Forelimb muscle (tissue), 1 donor: ENCODE data around the gene CLDN9. TPM values are rescaled to one million over a fixed set of nuclear protein-coding genes. Genes with fewer than 3 reads are reported as not detected.
"Not testable (repeated sequence)": the region's sequence is repeated elsewhere in the genome, so short reads cannot be mapped to it uniquely, and the experiment has no call there.

Experiments used
- DNase-seq: peaks from one replicate; pipeline ENCODE4 v3.0.0-alpha.2; 2013; ENCODE audit warnings: low read depth
- polyA plus RNA-seq: library from polyadenylated mRNA; unstranded; fragments of 120-200 nt; gene quantifications from one replicate; pipeline ENCODE4 v1.2.1, GENCODE V29; 2013; ENCODE audit not compliant: insufficient read length

CLDN9 gene
- polyA plus RNA-seq, 1 donor, result 3.6 TPM

- DNase-seq, result no peak
These were observed 17.8 kb downstream of the CLDN9 start for GRCh38 chr16:3030222-3031212.

DNA sequence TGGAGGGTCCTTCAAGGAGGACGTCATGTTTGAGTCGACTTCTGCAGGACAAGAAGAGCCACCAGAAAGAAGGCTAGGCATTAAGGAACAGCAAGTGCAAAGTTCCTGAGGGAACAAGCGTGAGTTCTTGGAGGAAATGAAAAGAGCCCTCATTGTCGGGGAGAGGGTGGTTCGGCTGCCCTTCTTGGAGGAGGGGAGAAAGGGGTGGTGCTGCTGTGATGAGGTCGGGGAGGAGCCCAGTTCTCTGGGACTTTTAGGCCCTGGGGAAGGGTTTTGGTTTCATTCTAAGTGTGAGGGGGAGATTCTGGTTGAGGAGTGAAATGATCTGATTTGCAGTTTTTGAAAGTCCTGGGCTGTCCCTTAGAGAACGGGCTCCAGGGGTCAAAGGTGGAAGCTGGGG is 19.9 kb downstream of the CLDN9 start:
- no peak for DNase-seq

DNA sequence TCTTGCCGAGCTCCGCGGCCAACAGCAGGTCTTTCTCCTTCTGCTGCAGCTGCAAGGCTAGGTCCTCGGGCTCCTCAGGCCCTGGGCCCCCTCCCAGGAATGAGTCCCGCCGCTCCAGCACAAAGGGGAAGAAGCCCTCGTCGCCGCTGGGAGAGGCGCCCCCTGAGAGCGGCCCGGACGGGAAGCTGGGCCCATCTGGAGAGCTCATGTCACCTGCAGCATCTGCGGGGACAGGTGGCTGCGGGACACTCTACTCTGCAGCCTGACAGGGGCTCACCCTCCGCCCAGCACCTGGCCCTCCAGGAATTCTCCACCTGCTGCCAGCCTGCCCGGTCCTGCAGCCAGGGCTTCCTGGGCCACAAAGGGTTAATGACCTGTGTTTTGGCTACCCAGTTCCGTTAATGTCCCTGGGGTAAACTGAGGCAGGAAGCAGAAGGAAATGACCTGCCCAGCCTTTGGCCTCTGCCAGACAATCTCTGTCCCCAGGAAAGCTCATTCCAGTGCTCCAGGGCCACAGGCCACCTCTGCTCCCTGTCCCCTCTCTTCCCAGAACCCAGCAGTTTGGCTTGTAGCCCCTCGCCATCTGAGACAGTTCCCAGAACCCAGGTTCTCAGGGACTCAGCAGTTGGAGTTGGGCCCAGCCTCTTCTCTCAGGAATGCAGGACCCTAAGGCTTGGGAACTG is 22.7 kb downstream of the CLDN9 start:
- DNase-seq, result no peak

DNA sequence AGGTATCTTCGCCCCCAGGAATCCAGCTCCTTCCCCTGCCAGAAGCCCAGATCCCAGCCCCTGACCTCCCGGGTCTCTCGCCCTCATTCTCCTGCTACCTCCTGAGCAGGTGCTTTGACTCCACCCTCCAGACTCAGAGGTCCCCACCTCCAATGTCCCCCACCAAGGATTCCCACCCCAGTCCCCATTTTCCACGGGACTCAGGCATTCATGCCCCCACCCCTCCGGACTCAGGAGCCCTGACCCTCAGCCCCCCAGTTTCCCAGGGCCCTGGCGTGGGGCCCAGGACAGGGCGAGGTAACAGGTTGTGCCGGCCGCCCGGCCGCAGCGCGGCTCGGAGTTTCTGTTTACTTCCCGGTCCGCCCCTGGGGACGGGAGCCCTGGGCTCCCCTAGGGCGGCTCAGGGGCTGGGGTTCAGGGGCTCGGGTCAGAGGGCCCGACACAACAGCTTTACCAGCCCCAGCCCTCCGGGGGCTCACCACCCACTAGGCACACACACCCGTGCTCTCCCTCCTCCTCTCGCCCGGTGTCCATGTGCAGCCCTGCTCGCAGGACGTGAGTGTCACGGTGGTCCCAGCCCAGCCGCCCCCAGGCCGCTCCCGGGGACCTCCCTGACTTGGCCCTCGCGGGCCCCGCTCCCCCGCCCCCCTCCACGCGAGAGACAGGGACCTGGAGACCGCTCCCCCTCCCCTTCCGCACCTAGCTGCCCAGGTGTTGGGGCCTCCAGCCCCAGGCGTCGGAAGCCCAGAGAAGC is 23.4 kb downstream of the CLDN9 start:
- no peak for DNase-seq

- DNase-seq, result no peak
These were observed 24.1 kb downstream of the CLDN9 start, which contains the start of gene BICDL2 for GRCh38 chr16:3036726-3037315. Gene BICDL2, minus strand, starts transcription at chr16:3036944. Its CDS starts 1,448 bp downstream, at chr16:3035496.

- no peak for DNase-seq
These were observed 25.5 kb downstream of the CLDN9 start for GRCh38 chr16:3038256-3038655.

- no peak for DNase-seq
These were observed 26.2 kb downstream of the CLDN9 start for GRCh38 chr16:3038896-3039295.

DNA sequence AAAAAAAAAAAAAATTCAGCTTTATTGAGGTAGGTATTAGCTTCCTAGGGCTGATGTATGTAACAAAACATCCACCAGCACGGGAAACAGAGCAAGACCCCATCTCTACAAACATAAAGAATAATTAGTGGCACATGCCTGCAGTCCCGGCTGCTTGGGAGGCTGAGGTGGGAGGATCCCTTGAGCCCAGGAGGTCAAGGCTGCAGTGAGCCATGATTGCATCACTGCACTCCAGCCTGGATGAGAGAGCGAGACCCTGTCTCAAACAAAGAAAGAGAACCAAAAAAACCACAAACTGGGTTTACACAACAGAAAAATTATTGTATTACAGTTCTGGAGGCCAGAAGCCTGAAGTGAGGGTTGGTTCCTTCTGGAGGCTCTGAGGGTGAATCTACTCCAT is 29.7 kb downstream of the CLDN9 start:
- DNase-seq, result no peak

GRCh38 chr16:3044708-3045107 is 32.0 kb downstream of the CLDN9 start:
- no peak for DNase-seq

DNA sequence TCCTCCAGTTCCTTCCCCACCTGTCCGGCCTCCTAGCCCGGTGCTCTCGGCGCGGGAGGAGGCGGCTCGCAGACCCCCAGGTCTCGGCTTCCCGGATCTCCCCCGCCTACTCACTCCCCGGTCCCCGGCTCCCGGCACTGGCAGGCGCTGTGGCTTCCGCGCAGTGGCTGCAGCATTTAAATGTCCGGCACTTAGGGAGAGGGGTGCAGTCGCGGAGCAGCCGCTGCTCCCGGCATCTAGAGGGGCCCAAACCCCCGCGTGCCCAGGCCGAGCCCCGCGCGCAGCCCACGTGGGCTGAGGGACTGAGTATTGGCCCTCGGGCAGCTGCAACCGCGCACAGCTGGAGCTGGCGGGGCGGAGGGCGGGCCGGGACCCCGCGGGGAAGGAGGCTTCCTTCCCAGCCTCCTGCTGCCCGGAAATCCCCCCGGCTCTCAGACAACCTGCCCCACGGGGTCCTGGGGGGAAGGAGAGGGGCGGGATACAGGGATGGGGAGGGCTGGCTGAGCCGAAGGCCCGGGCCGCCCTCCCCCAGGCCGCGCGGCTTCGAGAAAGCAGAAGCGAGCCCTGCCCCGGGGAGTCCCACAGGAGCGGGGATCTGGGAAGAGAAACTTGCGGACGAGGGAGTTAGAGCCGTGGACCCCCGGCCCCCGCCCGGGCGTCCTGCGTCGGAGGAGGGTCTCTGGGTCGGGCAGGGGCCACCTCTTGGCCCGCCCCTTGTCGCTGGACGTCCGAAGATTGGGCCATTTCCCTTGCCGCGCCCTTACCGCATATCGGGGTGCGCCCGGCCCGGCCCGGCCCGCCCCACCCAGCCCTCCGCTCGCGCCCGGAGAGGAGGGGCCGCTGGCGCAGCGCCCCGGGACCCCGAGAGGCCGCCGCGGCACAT is 33.3 kb downstream of the CLDN9 start, which contains the start of gene MMP25:
TSS of gene MMP25 (plus strand) at position 804 of the 883 bp plus-strand sequence. CDS start 357 bp downstream, outside the sequence.
- DNase-seq, result no peak

GRCh38 chr16:3046641-3047386 is 34.1 kb downstream of the CLDN9 start:
- no peak for DNase-seq

GRCh38 chr16:3047387-3047720 is 34.6 kb downstream of the CLDN9 start:
- no peak for DNase-seq

DNA sequence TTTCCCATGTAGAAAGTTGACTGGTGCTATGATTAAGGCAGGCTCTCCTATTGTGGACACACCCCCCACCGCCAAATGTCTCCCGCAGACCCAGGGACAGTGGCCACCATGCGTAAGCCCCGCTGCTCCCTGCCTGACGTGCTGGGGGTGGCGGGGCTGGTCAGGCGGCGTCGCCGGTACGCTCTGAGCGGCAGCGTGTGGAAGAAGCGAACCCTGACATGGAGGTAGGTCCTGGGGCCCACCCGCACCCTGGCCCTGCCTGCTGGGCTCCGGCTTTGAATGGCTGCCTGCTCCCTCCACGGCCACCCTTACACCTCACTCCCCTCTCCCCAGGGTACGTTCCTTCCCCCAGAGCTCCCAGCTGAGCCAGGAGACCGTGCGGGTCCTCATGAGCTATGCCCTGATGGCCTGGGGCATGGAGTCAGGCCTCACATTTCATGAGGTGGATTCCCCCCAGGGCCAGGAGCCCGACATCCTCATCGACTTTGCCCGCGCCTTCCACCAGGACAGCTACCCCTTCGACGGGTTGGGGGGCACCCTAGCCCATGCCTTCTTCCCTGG is 37.3 kb downstream of the CLDN9 start:
- no peak for DNase-seq

DNA sequence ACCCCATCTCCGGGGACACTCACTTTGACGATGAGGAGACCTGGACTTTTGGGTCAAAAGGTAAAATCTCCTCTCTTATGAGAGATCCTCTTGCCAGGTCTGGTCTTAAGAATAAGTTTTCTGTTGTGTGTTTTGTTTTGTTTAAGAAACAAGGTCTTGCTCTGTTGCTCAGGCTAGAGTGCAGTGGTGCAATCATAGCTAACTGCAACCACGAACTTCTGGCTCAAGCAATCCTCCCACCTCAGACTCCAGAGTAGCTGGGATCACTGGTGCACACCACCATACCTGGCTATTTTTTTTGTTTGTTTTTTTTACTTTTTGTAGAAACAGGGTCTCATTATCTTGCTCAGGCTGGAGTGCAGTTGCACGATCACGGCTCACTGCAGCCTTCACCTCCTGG is 37.8 kb downstream of the CLDN9 start:
- no peak for DNase-seq

DNA sequence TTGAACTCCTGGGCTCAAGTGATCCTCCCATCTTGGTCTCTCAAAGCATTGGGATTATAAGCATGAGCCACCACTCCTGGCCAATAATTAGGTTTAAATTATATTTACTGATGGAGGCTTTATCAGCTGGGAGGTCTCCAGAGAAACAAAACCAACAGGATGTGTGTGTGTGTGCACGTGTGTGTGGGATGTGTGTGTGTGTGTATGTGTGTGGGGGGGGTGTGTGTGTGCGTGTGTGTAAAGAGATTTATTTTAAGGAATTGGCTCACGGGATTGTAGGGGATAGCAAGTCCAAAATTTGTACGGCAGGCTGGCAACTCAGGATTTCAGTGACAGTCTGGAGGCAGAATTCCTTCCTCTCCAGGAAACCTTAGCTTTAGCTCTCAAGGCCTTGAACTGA is 38.3 kb downstream of the CLDN9 start:
- DNase-seq, result no peak

GRCh38 chr16:3051494-3051893 is 38.8 kb downstream of the CLDN9 start:
- DNase-seq, result no peak

DNA sequence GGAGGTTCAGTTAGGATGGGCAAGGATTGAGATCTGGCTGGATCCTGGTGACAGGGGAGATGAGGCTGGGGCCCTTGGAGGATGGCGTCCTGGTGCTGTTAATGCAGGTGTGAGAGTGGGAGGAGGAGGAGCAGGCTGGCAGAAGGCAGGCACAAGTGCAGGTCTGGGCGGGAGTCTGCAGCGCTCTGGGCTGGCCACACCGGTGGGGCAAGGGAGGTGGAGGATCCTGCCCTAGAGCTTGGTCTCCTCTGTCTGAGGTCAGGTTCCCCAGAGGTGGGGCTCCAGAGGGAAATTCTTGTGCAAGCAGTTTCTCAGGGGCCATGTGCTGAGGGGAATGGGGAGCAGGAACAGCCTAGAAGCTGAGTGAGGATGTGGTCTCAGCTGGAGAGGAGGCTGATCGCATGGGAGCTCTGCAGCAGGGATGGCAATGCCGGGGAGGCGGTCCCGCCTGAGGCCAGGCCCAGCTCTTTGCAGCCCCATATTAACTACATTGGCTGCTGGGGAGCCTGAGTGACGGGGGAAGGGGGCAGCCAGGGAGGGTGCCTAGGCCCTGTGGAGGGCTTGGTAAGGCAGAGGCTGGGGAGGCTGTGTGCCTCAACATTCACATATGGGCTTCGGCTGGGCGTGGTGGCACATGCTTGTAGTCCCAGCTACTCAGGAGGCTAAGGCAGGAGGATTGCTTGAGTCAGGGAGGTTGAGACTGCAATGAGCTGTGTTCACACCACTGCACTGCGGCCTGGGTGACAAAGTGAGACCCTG is 40.0 kb downstream of the CLDN9 start:
- DNase-seq, result not testable (repeated sequence)

GRCh38 chr16:3053330-3053710 is 40.6 kb downstream of the CLDN9 start:
- not testable (repeated sequence) for DNase-seq
